Astrocyte (in vitro differentiated cells and primary cell): ENCODE data around the gene ENTHD1. TPM values are rescaled to one million over a fixed set of nuclear protein-coding genes. Genes with fewer than 3 reads are reported as not detected.

Experiments used
- DNase-seq: peaks from one replicate; pipeline ENCODE4 v3.0.0-alpha.2; 2010; ENCODE audit warnings: low read depth
- FAIRE-seq: peaks from 2 replicates; lab custom pipeline; 2011; peaks lifted over from hg19 to GRCh38; lab: Jason Lieb, UNC
- H2AFZ ChIP-seq: 2 replicates; pipeline ENCODE4 v1.6.0; 2012; ENCODE audit warnings: low read depth, low read length, inconsistent platforms
- H3K27ac ChIP-seq: 2 replicates; pipeline ENCODE4 v1.5.1; 2011; ENCODE audit warnings: low read depth, low read length, inconsistent platforms
- H3K27me3 ChIP-seq: 2 replicates; pipeline ENCODE4 v1.6.0; 2011; ENCODE audit warnings: low read length, inconsistent platforms; ENCODE audit not compliant: insufficient read depth
- H3K36me3 ChIP-seq: 2 replicates; pipeline ENCODE4 v1.5.1; 2011; ENCODE audit warnings: low read length, inconsistent platforms; ENCODE audit not compliant: insufficient read depth
- H3K4me1 ChIP-seq: 2 replicates; pipeline ENCODE4 v1.5.1; 2011; ENCODE audit warnings: low read length, inconsistent platforms; ENCODE audit not compliant: insufficient read depth
- H3K4me2 ChIP-seq: 2 replicates; pipeline ENCODE4 v1.6.0; 2012; ENCODE audit warnings: low read length, inconsistent platforms
- H3K4me3 ChIP-seq: 2 replicates; pipeline ENCODE4 v1.5.1; 2011; ENCODE audit warnings: low read depth, mild to moderate bottlenecking, low read length, inconsistent platforms; ENCODE audit not compliant: insufficient read depth
- H3K79me2 ChIP-seq: 2 replicates; pipeline ENCODE4 v1.6.0; 2012; ENCODE audit warnings: mild to moderate bottlenecking, low read length, inconsistent platforms; ENCODE audit not compliant: insufficient read depth
- H3K9ac ChIP-seq: 2 replicates; pipeline ENCODE4 v1.6.0; 2012; ENCODE audit warnings: mild to moderate bottlenecking, low read length, inconsistent platforms
- H3K9me3 ChIP-seq: 2 replicates; pipeline ENCODE4 v1.5.1; 2012; ENCODE audit warnings: low read depth, mild to moderate bottlenecking, low read length, inconsistent platforms; ENCODE audit not compliant: insufficient read depth
- H4K20me1 ChIP-seq: 2 replicates; pipeline ENCODE4 v1.6.0; 2012; ENCODE audit warnings: low read length, inconsistent platforms; ENCODE audit not compliant: insufficient read depth
- H3K27ac Mint-ChIP-seq: one replicate; pipeline ENCODE4 v1.8.0; 2021; ENCODE audit warnings: mild to moderate bottlenecking, mixed read lengths; ENCODE audit not compliant: unreplicated experiment
- H3K27me3 Mint-ChIP-seq: one replicate; pipeline ENCODE4 v1.8.0; 2021; ENCODE audit warnings: low read depth, mixed read lengths; ENCODE audit not compliant: unreplicated experiment
- H3K36me3 Mint-ChIP-seq: one replicate; pipeline ENCODE4 v1.8.0; 2021; ENCODE audit warnings: low read depth, mixed read lengths; ENCODE audit not compliant: unreplicated experiment
- H3K4me1 Mint-ChIP-seq: one replicate; pipeline ENCODE4 v1.8.0; 2021; ENCODE audit warnings: low read depth, mixed read lengths; ENCODE audit not compliant: unreplicated experiment
- H3K4me3 Mint-ChIP-seq: one replicate; pipeline ENCODE4 v1.8.0; 2021; ENCODE audit warnings: mild to moderate bottlenecking, moderate library complexity, mixed read lengths; ENCODE audit not compliant: unreplicated experiment
- H3K9me3 Mint-ChIP-seq: one replicate; pipeline ENCODE4 v1.8.0; 2021; ENCODE audit warnings: mild to moderate bottlenecking, mixed read lengths; ENCODE audit not compliant: unreplicated experiment
- CTCF ChIP-seq: IDR thresholded peaks from 2 replicates; pipeline ENCODE4 v1.5.1; 2011; ENCODE audit warnings: low read depth, mild to moderate bottlenecking, inconsistent platforms, low read length, moderate library complexity; ENCODE audit not compliant: insufficient read depth
- EZH2 ChIP-seq: IDR thresholded peaks from 2 replicates; pipeline ENCODE4 v1.6.1; 2012; ENCODE audit warnings: mild to moderate bottlenecking, low read length, inconsistent platforms; ENCODE audit not compliant: insufficient read depth
- total RNA-seq: library from RNA; stranded (reverse); gene quantifications from 2 replicates; pipeline ENCODE4 v1.2.1, GENCODE V29; 2021

The ENTHD1 gene
- total RNA-seq, 1 donor from 2014 or later, result not detected

- H3K9me3 Mint-ChIP-seq, result no peaks in the 10 kb centered on the region
- no peaks in the 10 kb centered on the region for H3K4me1 ChIP-seq
- H3K9ac ChIP-seq, result no peak overlapping the region
- peaks cover 6% of the 10 kb centered on the region for H3K27me3 Mint-ChIP-seq
- H3K36me3 ChIP-seq, result no peaks in the 10 kb centered on the region
- no peak for FAIRE-seq
- H3K27me3 ChIP-seq, result peaks cover 15% of the 10 kb centered on the region
- no peak overlapping the region for H3K27ac Mint-ChIP-seq
- no peaks in the 10 kb centered on the region for H3K79me2 ChIP-seq
- H3K4me3 Mint-ChIP-seq, result no peak overlapping the region
- H3K27ac ChIP-seq, result no peak overlapping the region
- H4K20me1 ChIP-seq, result no peaks in the 10 kb centered on the region
- H3K4me2 ChIP-seq, result no peak overlapping the region
- no peak overlapping the region for H3K4me3 ChIP-seq
- TF ChIP-seq CTCF (no peak), EZH2 (no peak)
- no peaks in the 10 kb centered on the region for H3K9me3 ChIP-seq
- H2AFZ ChIP-seq, result no peak overlapping the region
- no peaks in the 10 kb centered on the region for H3K36me3 Mint-ChIP-seq
- peaks cover 10% of the 10 kb centered on the region for H3K4me1 Mint-ChIP-seq
- no peak for DNase-seq
These were observed 48.0 kb upstream of the ENTHD1 start for GRCh38 chr22:39941601-39942000.

- no peaks in the 10 kb centered on the region for H3K36me3 Mint-ChIP-seq
- Histone ChIP-seq H3K9ac (no peak overlapping the region), H4K20me1 (no peaks in the 10 kb centered on the region), H3K79me2 (no peaks in the 10 kb centered on the region), H3K4me3 (no peak overlapping the region), H3K27me3 (peaks cover 16% of the 10 kb centered on the region), H3K27ac (no peak overlapping the region), H3K9me3 (no peaks in the 10 kb centered on the region), H2AFZ (no peak overlapping the region), H3K36me3 (no peaks in the 10 kb centered on the region), H3K4me2 (no peak overlapping the region), H3K4me1 (no peaks in the 10 kb centered on the region)
- FAIRE-seq, result no peak
- no peak overlapping the region for H3K4me3 Mint-ChIP-seq
- no peak for DNase-seq
- H3K9me3 Mint-ChIP-seq, result no peaks in the 10 kb centered on the region
- H3K4me1 Mint-ChIP-seq, result peaks cover 10% of the 10 kb centered on the region
- H3K27ac Mint-ChIP-seq, result peak overlapping the region; percentile 14
- H3K27me3 Mint-ChIP-seq, result peaks cover 9% of the 10 kb centered on the region
- no peak for TF ChIP-seq CTCF
- TF ChIP-seq EZH2, result no peak
These were observed 47.3 kb upstream of the ENTHD1 start for GRCh38 chr22:39940757-39941305.

GRCh38 chr22:39939830-39940229, 46.3 kb upstream of the ENTHD1 start:
- FAIRE-seq (no peak), DNase-seq (no peak)
- H3K27ac Mint-ChIP-seq, result no peak overlapping the region
- peaks cover 25% of the 10 kb centered on the region for H3K27me3 ChIP-seq
- no peaks in the 10 kb centered on the region for H3K9me3 Mint-ChIP-seq
- H3K9me3 ChIP-seq, result no peaks in the 10 kb centered on the region
- no peaks in the 10 kb centered on the region for H3K79me2 ChIP-seq
- no peak overlapping the region for H3K9ac ChIP-seq
- no peaks in the 10 kb centered on the region for H4K20me1 ChIP-seq
- H3K4me1 Mint-ChIP-seq, result peaks cover 10% of the 10 kb centered on the region
- TF ChIP-seq CTCF (no peak), EZH2 (no peak)
- no peak overlapping the region for H3K4me2 ChIP-seq
- H2AFZ ChIP-seq, result no peak overlapping the region
- H3K36me3 ChIP-seq, result no peaks in the 10 kb centered on the region
- H3K27me3 Mint-ChIP-seq, result peaks cover 16% of the 10 kb centered on the region
- no peaks in the 10 kb centered on the region for H3K4me1 ChIP-seq
- no peak overlapping the region for H3K27ac ChIP-seq
- no peak overlapping the region for H3K4me3 Mint-ChIP-seq
- no peaks in the 10 kb centered on the region for H3K36me3 Mint-ChIP-seq
- no peak overlapping the region for H3K4me3 ChIP-seq
